Stimulated activated CD8-positive, alpha-beta memory T cell treated with anti-CD3 and anti-CD28 coated beads, Interleukin-15, amount 100 ng/mL, for 1 hour (primary cell): ENCODE results near the gene LRRC8A.
"Not testable (repeated sequence)": the region's sequence is repeated elsewhere in the genome, so short reads cannot be mapped to it uniquely, and the experiment has no call there.

Experiments used
- DNase-seq: peaks from one replicate; pipeline ENCODE4 v3.0.0-alpha.2; 2020; ENCODE audit warnings: low read depth

LRRC8A gene

GRCh38 chr9:128921881-128922763 is 40.2 kb downstream of the LRRC8A start:
- DNase-seq, result no peak

DNA sequence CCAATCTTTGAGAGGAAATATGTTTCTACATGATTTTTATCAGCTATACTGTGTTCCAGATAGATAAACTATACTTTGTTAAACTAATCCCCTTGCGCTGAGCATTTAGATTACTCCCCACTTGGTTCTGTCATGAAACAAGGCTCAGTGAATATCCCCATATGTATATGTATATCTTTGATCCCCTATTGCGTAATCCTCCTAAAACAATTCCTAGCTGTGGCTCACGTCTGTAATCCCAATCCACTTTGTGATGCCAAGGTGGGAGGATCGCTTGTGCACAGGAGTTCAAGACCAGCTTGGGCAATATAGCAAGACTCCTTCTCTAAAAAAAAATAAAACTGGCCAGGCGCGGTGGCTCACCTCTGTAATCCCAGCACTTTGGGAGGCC is 41.6 kb downstream of the LRRC8A start:
- DNase-seq, result no peak

DNA sequence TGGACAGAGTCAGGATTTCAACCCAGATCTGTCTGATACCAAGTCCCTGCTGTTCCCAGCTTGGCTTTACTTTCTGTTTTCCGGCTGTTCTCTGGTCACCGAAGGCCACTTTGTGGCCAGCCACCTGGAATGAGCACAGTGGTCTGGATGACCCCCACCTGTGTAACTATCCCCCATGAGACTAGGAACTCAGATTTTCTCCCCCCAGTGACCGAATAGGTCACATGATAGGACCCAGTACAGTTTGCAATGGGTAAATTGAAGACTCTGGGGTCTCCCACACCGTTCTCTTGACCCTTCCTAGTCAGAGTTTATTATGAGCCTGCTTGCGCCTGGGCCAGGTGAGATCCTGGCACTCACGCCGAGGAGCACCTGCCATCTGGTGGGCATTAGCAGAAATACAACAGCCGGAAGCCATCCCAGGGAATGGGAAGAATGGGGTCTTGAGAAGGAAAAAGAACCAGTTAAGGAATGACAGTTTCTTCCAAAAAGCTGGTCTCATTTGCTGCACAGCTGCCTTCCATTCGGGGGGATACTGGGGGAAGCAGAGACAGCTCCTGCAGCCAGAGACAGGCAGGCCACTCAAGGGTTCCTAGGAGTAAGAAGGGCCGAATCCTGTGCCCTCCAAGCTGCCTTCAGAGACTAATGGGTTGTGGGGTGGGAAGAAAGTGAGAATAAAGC is 45.9 kb downstream of the LRRC8A start:
- DNase-seq, result peak; percentile 19

- no peak for DNase-seq
Observed at GRCh38 chr9:128928624-128929023, 46.7 kb downstream of the LRRC8A start.

DNA sequence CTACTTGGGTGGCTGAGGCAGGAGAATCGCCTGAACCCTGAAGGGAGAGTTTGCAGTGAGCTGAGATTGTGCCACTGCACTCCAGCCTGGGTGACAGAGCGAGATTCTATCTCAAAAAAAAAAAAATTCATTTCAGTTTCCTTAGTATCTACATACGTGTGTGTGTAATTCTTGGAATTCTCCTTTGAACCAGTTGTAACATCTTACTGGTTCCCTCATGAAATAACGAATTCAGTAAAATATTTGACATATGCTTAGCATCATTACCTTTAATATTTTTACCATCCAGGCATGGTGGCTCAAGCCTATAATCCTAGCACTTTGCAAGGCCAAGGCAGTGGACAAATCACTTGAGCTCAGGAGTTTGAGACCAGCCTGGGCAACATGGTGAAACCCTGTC is 47.6 kb downstream of the LRRC8A start:
- DNase-seq, result no peak

DNA sequence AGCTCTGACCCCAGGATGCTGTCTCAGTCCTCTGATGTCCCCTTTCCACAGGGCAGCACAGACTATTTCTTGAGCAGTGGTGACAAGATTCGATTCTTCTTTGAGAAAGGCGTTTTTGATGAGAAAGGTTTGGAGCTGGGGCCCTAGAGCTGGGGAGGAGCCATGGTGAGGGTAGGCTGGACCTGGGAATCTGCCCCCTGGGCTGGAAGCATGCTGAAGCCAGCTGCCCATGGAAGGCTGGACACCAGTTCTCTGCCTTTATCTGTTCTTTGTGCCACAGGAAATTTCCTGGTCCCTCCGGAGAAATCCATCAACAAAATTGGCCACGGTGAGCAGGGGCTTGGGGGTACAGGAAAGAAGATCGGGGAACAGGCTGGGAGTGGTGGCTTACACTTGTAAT is 51.8 kb downstream of the LRRC8A start:
- no peak for DNase-seq

- DNase-seq, result no peak
Observed at GRCh38 chr9:128936171-128936865, 54.4 kb downstream of the LRRC8A start.

DNA sequence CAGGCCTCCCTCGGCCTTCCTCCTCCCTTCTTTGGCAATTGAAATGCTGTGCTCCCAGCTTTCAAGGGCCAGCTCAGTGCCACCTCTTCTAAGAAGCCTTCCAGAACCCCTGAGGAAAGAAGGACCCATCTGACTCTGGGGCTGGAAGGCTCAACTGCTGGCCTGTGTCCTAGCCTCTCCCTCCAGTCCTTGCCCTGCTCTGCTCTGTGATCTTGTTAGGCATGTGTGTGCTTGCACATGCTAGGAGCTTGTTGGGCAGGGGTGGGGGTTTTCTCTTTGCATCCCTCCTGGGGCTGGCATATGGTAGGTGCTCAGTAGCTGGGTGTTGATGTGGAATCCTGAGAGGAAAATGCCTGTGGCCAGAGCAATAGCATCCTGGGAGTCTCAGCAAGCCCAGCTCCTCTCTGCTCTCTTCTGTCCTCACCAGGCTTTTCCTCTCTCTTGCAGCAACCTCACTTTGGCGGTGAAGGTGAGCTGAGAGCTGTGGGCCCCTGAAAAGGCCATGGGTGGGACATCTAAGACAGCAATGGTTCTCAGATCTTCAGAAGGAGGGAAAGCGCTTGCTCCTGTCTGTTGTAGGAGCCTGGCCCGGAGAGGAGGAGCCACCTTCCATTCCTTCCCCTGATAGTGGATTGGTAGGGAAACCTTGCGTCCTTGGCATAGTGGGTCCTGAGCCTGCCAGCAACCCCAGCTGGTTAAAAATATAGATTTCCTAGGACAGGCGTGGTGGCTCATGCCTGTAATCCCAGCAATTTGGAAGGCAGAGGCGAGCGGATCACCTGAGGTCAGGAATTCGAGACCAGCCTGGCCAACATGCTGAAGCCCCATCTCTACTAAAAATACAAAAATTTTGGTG is 55.6 kb downstream of the LRRC8A start:
- no peak for DNase-seq

DNA sequence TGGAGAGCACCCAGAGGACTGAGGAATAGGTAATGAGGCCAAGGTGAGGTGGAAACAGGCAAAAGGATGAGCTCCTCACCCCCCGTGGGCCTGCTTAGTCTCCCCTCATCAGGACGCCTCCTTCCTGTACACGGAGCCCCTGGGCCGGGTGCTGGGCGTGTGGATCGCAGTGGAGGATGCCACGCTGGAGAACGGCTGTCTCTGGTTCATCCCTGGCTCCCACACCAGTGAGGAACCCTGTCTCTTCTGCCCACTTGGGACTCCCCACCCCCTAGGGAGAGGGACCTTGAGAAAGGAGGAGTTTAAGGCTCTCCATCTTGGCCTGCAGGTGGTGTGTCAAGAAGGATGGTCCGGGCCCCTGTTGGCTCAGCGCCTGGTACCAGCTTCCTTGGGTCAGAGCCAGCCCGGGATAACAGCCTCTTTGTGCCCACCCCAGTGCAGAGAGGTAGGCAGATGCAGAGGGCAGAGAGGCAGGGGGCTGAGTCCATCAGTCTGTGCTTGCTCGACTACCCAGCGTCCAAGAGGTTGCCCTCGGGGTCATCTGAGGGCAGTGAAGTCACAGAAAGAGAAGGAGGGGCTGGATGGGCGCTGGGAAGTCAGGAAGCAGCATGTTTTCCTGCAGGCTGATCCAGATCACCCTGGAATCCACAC is 58.5 kb downstream of the LRRC8A start:
- DNase-seq, result no peak

GRCh38 chr9:128940946-128941755 is 59.2 kb downstream of the LRRC8A start:
- no peak for DNase-seq

GRCh38 chr9:128943832-128944620 is 62.1 kb downstream of the LRRC8A start:
- DNase-seq, result no peak

- DNase-seq, result not testable (repeated sequence)
Observed at GRCh38 chr9:128944966-128945365, 63.0 kb downstream of the LRRC8A start.

DNA sequence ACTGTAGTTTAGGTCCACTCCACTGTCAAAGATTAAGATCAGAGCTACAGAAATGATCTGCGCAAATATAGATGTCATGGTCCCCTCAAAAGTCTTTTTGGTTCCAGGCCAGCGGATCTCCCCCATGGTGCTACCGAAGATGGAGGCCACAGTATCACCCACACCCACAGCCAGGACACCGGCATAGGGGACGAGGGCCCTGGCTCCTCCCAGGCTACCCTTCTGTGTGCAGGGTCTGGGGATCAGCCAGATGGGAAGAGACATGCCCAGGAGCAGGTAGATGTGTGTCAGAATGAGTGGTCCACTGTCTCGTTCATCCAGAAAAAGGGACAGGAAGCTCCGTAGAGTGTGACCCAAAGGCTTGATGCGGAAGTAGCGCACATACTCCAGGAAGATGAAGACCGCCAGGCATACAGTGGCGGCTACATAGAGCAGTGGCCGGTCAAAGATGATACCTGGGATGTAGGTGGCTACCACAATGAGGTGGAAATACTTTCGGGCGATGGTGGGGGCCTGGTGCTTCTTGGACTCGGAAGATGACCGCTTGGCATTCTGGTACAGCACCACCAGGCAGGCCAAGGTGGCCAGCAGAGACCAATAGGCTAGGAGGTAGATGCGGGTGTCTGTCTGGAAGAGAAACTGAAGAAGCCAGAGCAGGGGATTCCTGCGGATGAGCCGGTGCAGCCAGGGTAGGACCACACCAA is 64.0 kb downstream of the LRRC8A start:
- DNase-seq, result no peak

DNA sequence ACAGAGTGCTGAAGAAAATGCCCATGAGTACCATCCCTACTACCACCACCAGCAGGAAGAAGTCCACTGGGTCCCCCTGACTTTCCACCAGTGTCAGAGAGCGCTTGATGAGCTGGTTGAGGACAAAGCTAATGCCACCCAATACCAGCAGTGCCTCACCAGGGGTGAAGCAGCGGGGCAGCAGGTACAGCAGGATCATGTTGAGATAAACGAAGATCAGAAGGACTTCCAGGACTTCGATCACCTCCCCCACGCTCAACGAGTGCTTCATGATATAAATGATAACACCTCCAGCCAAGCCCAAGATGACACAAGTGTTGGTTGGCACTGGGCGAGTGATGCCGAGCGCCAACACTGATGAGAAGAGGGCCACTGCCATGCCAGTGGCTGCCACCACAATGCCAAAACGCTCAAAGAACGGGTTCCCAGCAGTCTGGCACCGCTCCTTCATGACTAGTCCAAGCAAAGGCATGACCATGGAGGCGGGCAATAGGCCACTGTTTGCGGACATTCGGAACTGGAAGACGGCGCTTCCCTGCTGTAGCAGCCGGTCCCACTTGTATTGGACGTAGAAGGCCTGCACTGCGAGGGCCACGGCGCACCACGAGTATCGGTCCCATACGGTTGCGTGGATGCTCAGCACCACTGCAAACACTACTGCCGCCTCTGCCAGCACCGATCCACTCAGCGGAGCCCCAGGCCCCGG is 64.8 kb downstream of the LRRC8A start:
- no peak for DNase-seq

DNA sequence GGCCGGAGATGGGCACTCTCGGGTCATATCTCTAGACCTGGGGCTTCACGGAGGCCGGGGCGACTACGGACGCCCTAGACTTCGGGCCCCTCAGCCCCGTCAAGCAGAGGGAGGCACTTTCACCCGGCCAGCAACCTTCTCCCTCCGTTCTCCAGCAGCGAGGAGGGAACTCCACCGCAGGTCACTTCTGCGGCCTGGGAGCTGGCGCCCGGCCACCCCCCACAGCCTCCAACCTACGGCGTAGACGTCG is 65.3 kb downstream of the LRRC8A start:
- DNase-seq, result no peak

DNA sequence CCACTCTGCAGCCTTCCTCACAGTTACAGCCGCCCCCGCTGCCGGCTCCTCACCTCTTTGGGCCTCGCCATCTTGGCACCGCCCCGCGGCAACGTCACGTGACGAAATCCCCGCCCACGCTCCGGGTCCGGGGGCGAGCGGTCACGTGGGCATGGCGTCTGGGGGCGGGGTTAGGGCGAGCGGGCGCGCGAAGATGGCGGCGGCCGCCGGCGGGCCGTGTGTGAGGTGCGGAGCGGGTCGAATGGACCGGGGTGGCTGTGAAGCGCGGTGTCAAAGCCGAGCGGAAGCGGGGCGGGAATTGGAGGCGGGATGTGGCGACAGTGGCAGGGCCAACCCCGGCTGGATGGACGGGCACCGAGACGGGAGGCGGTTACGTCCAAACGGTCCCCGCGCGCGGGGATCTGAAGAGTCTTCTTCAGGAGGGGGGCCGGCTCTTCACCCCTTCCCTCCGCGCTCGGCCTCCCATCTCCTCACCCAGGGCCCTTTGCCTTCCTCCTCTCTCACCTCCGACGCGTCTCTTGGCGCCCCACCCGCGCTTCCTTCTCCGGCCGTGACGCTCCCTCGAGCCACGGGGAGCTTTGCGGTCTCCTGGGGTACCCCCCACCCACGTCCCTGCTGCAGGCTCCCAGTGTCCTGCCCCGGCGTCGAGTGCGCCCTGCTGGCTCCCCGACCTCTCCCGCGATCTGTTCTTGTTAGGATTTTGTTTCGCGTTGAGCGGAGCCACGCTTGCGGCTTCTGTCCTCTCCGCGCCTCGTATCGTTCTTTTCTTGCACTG is 65.8 kb downstream of the LRRC8A start, which contains the start of the genes DOLK and NUP188:
Gene DOLK (minus strand): TSS at position 77 of the 775 bp plus-strand sequence. CDS start 300 bp downstream, outside the sequence.
Gene NUP188 (plus strand): TSS at position 173 of the 775 bp plus-strand sequence. CDS start 21 bp downstream, at position 194.
- peak; percentile 99 for DNase-seq

GRCh38 chr9:128961403-128961802 is 79.5 kb downstream of the LRRC8A start:
- not testable (repeated sequence) for DNase-seq
